ENCODE results near the gene FNTB.
A peak's percentile ranks its signal among the peaks of the same experiment; 100 is the strongest.

FNTB gene

GRCh38 chr14:65095633-65096205 is 109.0 kb downstream of the FNTB start:
- no peak for DNase-seq

- no peak for DNase-seq
Measured at GRCh38 chr14:65096323-65097089, 109.8 kb downstream of the FNTB start.

DNA sequence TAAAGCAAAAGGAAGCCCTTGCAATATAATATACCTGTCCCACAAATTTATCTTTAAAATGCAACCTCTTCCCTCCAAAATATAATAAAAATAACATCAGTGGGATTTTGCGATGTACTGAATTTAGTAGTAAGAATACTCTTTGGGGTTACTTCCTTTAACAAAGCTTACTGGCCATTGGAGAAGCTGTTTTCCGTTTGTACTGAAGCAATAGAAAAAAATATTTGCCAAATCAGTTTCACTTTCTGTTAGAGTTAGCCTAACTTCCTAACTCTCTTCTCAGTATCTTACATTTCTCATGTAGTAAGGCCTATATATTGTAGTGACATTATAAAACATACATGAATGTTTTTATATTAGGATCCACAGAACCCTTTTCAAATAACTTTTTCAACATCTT is 111.9 kb downstream of the FNTB start:
- no peak for DNase-seq

GRCh38 chr14:65100922-65101541 is 114.3 kb downstream of the FNTB start:
- DNase-seq, result no peak

GRCh38 chr14:65101631-65102440 is 115.1 kb downstream of the FNTB start:
- no peak for DNase-seq

DNA sequence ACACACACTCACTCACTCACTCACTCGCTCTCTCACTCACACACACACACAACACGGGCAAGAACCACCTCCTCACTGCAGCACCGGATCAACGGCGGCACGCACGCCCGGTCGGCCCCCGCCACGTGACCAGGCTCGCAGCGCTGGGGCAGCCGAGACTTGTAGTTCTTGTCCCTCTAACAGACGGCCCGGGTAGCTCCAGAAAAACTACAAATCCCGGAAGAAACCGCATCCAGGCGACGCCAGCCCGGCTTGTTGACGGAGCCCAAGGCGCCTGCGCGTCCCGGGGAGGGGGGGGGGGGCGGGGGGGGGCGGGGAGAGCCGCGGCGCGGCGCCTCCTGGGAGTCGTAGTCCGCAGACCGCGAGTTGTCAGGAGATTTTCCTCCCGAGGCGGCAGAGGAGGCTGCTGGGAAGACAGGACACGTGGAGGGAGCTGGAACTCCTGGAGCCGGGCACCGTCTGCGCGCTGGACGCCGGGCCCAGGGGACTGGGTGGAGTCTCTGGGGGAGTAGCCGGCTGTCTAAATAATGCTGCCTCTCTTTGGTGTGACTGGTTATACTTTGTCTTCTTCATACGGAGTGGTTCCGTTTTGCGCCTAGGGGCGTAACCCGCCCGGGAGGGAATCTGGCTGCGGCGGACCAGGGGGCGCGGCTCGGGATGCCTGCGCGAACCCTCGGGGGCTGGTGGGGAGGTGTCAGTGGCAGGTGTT is 115.9 kb downstream of the FNTB start, which contains the start of gene MAX:
MAX (minus strand) TSS at position 77 of the 709 bp plus-strand sequence. CDS start 178 bp downstream, outside the sequence.
- peak; percentile 91 for DNase-seq

GRCh38 chr14:65103150-65103760 is 116.6 kb downstream of the FNTB start:
- no peak for DNase-seq

GRCh38 chr14:65104791-65105190 is 118.1 kb downstream of the FNTB start:
- DNase-seq, result no peak

DNA sequence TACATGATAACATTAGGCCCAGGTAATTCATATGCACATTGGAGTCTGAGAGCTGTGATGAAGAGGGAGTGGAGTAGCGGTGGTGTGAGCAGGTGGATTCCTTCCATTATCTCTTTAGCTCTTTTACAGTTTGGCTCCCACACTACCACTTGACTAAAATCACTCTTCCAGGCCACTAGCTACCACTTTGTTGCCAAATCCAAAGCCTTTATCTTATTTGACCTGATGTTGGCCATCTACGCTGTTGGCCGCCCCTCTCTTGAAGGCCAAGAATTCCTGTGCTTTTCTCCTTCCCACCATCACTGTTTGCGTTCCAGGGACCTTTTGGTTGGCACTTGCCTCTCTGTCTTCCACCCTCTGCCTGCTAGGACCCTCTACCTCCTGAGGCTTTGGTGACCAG is 119.6 kb downstream of the FNTB start:
- no peak for DNase-seq

DNA sequence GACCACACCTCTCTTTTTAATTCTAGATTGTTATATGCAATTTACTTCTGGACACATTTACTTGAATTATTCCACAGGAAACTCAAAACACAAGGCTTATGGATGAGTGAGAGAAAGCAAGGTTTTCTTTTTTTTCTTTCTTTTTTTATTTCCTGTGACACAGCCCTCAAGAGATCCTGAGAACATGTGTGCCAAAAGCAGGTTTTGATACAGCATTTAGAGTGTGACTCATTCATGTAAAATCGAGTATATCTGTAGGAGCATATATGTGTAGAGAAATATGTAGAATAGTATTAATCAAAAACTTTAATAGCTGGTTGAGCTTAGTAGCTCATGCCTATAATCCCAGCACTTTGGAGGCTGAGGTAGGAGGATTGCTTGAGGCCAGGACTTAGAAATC is 120.0 kb downstream of the FNTB start:
- DNase-seq, result no peak

DNA sequence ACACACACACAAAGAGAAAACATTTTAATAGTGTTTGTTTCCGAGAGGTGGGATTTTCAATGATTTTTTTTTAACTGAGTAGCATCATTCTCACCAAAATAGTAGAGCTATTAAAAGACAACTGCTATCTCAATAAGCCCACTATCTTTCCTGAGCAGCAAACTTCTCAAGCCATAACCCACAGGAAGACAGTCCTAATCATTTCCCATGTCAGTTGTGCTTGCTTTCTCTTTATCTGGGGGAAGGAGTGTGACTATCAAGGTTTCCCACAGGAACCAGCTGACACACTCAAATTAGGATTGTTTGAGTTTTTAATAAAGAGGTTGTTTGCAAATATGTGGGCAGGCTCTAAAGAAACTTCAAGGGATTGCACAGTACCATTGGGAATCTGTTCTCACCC is 120.5 kb downstream of the FNTB start:
- DNase-seq, result no peak

GRCh38 chr14:65109357-65109756 is 122.7 kb downstream of the FNTB start:
- no peak for DNase-seq

DNA sequence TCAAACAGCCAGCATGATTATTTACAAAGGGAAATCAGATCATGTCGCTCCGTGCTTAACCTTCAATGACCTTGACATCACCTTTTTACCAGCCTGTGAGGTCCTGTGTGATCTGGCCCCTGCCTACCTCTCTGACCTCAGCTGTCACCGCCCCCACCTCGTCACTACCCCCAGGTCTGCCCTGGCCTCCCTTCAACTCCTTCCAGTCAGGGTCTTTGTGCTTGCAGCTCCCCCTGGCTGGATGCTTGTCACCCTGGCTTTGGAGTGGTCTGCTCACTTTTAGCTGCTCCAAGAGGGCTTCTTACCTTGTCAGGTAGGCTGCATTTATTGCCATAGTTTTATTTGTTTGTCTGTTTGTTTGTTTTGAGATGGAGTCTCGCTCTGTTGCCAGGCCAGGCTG is 123.8 kb downstream of the FNTB start:
- no peak for DNase-seq
